Immature natural killer cell (primary cell): ENCODE measurements around the gene PCDHA7. TPM values are rescaled to one million over a fixed set of nuclear protein-coding genes. Genes with fewer than 3 reads are reported as not detected.
"Not testable (repeated sequence)": the region's sequence is repeated elsewhere in the genome, so short reads cannot be mapped to it uniquely, and the experiment has no call there.

Source experiments
- DNase-seq, 3 donors: peaks; one replicate each; pipeline ENCODE4 v3.0.0; 2022; ENCODE audit warnings: mixed read lengths in 1 of 3
- H3K27ac Mint-ChIP-seq, 6 donors: one replicate each; pipeline ENCODE4 v1.8.0; 2020; ENCODE audit warnings: mixed read lengths in 6 of 6, mild to moderate bottlenecking in 5 of 6, inconsistent platforms in 4 of 6, moderate library complexity in 3 of 6
- H3K27me3 Mint-ChIP-seq, 3 donors: one replicate each; pipeline ENCODE4 v1.8.0; 2020 to 2021; ENCODE audit warnings: low read depth in 3 of 3, mild to moderate bottlenecking in 3 of 3, mixed read lengths in 3 of 3, moderate library complexity in 3 of 3, inconsistent platforms in 1 of 3
- H3K36me3 Mint-ChIP-seq, 3 donors: one replicate each; pipeline ENCODE4 v1.8.0; 2020; ENCODE audit warnings: mixed read lengths in 3 of 3, inconsistent platforms in 2 of 3, mild to moderate bottlenecking in 2 of 3
- H3K4me1 Mint-ChIP-seq, 2 donors: one replicate each; pipeline ENCODE4 v1.8.0; 2020; ENCODE audit warnings: inconsistent platforms in 2 of 2, mild to moderate bottlenecking in 2 of 2, mixed read lengths in 2 of 2, moderate library complexity in 1 of 2
- H3K4me3 Mint-ChIP-seq, 5 donors: one replicate each; pipeline ENCODE4 v1.8.0; 2020; ENCODE audit warnings: mild to moderate bottlenecking in 5 of 5, mixed read lengths in 5 of 5, inconsistent platforms in 3 of 5, moderate library complexity in 3 of 5
- H3K9me3 Mint-ChIP-seq, 6 donors: one replicate each; pipeline ENCODE4 v1.8.0; 2020; ENCODE audit warnings: mild to moderate bottlenecking in 6 of 6, mixed read lengths in 6 of 6, inconsistent platforms in 4 of 6, moderate library complexity in 3 of 6
- polyA plus RNA-seq, 3 donors: library from polyadenylated mRNA; unstranded; fragments of 300-500 nt; fragmentation: Illumina TruSeq; gene quantifications; one replicate each; pipeline ENCODE4 v1.2.3, GENCODE V29; 2021

The PCDHA7 gene
- polyA plus RNA-seq, 3 donors from 2014 or later: not detected

GRCh38 chr5:140862441-140863295 is 28.6 kb downstream of the PCDHA7 start:
- H3K4me1 Mint-ChIP-seq: no peaks in the 10 kb centered on the region
- H3K27ac Mint-ChIP-seq: no peak overlapping the region
- no peak overlapping the region for H3K4me3 Mint-ChIP-seq
- no peak for DNase-seq
- H3K9me3 Mint-ChIP-seq: peaks cover 3 to 18% (median 8%) of the 10 kb centered on the region in 6 donors
- H3K27me3 Mint-ChIP-seq: peaks cover 0 to 4% (median 2%) of the 10 kb centered on the region in 3 donors
- H3K36me3 Mint-ChIP-seq: no peaks in the 10 kb centered on the region

GRCh38 chr5:140868721-140869554 is 34.9 kb downstream of the PCDHA7 start, which contains the start of gene PCDHA11:
Gene PCDHA11 (plus strand): TSS chr5:140868957. CDS start chr5:140869104, 147 bp downstream.
- Mint-ChIP-seq H3K9me3 (peaks cover 2 to 31% (median 15%) of the 10 kb centered on the region in 6 donors), H3K4me3 (no peak within 1 kb of the TSS)

DNA sequence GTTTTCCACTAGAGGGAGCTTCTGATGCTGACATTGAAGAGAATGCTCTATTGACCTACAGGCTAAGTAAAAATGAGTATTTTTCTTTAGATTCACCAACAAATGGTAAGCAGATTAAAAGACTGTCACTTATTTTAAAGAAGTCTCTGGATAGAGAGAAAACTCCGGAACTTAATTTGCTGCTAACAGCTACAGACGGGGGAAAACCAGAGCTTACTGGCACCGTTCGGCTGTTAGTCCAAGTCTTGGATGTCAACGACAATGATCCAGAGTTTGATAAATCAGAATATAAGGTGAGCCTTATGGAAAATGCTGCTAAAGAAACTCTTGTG is 35.5 kb downstream of the PCDHA7 start:
- no peak for DNase-seq
- peaks cover 0 to 5% (median 4%) of the 10 kb centered on the region in 3 donors for H3K36me3 Mint-ChIP-seq
- H3K4me3 Mint-ChIP-seq: no peak overlapping the region
- peaks cover 0 to 9% (median 7%) of the 10 kb centered on the region in 3 donors for H3K27me3 Mint-ChIP-seq
- no peaks in the 10 kb centered on the region for H3K4me1 Mint-ChIP-seq
- peaks cover 2 to 33% (median 17%) of the 10 kb centered on the region in 6 donors for H3K9me3 Mint-ChIP-seq
- H3K27ac Mint-ChIP-seq: no peak overlapping the region

More at GRCh38 chr5:140868721-140869554, 34.9 kb downstream of the PCDHA7 start, which contains the start of gene PCDHA11:
- Mint-ChIP-seq H3K4me1 (no peaks in the 10 kb centered on the region), H3K27me3 (peaks cover 0 to 11% (median 3%) of the 10 kb centered on the region in 3 donors), H3K36me3 (peaks cover 0 to 5% (median 4%) of the 10 kb centered on the region in 3 donors), H3K27ac (no peak within 1 kb of the TSS)
- DNase-seq: no peak

GRCh38 chr5:140870221-140871201 is 36.4 kb downstream of the PCDHA7 start:
- H3K27ac Mint-ChIP-seq: no peak overlapping the region
- H3K4me1 Mint-ChIP-seq: no peaks in the 10 kb centered on the region
- peaks cover 0 to 5% (median 4%) of the 10 kb centered on the region in 3 donors for H3K36me3 Mint-ChIP-seq
- H3K27me3 Mint-ChIP-seq: peaks cover 6 to 14% (median 9%) of the 10 kb centered on the region in 3 donors
- no peak overlapping the region for H3K4me3 Mint-ChIP-seq
- peaks cover 6 to 42% (median 24%) of the 10 kb centered on the region in 6 donors for H3K9me3 Mint-ChIP-seq
- DNase-seq: no peak

DNA sequence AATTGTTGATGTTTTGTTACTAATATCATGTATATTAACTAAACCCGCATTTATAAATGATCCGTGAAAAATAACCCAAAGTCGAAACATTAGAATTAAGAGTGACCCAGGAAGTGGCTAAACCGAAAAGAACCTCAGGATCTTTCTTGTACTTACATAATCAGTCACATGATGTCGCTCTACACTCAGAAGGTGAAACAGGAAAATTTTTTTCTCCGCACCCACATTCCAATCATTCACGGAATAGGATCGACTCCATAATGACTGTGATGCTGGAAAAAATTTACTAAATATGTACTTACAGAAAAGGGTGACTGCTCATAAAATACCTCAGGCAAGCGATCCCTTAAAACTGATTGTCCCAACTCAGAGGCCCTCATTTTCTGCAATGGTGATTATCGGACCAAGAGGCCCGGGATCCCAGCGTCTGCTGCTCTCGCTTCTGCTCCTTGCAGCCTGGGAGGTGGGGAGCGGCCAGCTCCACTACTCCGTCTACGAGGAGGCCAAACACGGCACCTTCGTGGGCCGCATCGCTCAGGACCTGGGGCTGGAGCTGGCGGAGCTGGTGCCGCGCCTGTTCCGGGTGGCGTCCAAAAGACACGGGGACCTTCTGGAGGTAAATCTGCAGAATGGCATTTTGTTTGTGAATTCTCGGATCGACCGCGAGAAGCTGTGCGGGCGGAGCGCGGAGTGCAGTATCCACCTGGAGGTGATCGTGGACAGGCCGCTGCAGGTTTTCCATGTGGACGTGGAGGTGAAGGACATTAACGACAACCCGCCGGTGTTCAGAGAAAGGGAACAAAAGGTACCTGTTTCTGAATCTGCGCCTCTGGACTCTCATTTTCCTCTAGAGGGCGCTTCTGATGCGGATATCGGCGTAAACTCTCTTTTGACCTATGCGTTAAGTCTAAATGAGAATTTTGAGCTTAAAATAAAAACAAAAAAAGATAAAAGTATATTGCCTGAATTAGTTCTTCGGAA is 41.3 kb downstream of the PCDHA7 start, which contains the start of gene PCDHA12:
Gene PCDHA12 (plus strand): TSS at position 224 of the 981 bp plus-strand sequence. CDS start 165 bp downstream, at position 389.
- Mint-ChIP-seq H3K27ac (no peak within 1 kb of the TSS), H3K4me3 (no peak within 1 kb of the TSS), H3K9me3 (peaks cover 7 to 61% (median 21%) of the 10 kb centered on the region in 6 donors), H3K36me3 (peaks cover 0 to 5% (median 0%) of the 10 kb centered on the region in 3 donors), H3K4me1 (no peaks in the 10 kb centered on the region), H3K27me3 (peaks cover 6 to 19% (median 18%) of the 10 kb centered on the region in 3 donors)
- no peak for DNase-seq

GRCh38 chr5:140876541-140877261 is 42.6 kb downstream of the PCDHA7 start:
- H3K27ac Mint-ChIP-seq, H3K4me3 Mint-ChIP-seq, H3K4me1 Mint-ChIP-seq, DNase-seq: not testable (repeated sequence)
- peaks cover 0 to 10% (median 3%) of the 10 kb centered on the region in 3 donors for H3K36me3 Mint-ChIP-seq
- peaks cover 9 to 70% (median 23%) of the 10 kb centered on the region in 6 donors for H3K9me3 Mint-ChIP-seq
- H3K27me3 Mint-ChIP-seq: peaks cover 6 to 29% (median 18%) of the 10 kb centered on the region in 3 donors

DNA sequence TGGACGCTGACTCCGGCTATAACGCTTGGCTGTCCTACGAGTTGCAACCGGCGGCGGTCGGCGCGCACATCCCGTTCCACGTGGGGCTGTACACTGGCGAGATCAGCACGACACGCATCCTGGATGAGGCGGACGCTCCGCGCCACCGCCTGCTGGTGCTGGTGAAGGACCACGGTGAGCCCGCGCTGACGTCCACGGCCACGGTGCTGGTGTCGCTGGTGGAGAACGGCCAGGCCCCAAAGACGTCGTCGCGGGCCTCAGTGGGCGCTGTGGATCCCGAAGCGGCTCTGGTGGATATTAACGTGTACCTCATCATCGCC is 43.2 kb downstream of the PCDHA7 start:
- Mint-ChIP-seq H3K36me3 (peaks cover 0 to 11% (median 0%) of the 10 kb centered on the region in 3 donors), H3K27me3 (peaks cover 6 to 33% (median 18%) of the 10 kb centered on the region in 3 donors), H3K27ac (no peak overlapping the region), H3K4me1 (no peaks in the 10 kb centered on the region), H3K9me3 (peaks cover 6 to 71% (median 23%) of the 10 kb centered on the region in 6 donors), H3K4me3 (no peak overlapping the region)
- DNase-seq: no peak

DNA sequence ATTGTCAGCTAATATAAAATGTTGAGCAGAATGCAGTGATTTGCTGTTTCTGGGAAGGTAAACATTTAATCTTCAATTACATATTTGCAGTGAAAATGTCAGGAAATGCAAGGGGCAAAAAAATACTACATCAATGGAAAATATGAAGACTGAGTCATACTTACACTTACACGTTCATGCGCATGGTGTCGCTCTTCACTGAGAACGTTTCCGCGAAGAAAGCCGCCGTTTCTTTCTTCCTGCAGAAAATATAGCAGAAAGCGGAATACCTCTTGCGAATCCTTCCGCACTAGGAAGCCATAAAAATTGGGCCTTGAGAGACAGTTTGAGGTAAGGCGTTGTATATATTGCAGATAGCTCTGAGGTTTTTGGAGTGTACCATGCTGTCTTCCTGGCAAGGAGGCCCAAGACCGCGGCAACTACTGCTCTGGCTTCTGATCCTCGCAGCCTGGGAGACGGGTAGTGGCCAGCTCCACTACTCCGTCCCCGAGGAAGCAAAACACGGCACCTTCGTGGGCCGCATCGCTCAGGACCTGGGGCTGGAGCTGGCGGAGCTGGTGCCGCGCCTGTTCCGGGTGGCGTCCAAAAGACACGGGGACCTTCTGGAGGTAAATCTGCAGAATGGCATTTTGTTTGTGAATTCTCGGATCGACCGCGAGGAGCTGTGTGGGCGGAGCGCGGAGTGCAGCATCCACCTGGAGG is 48.0 kb downstream of the PCDHA7 start, which contains the start of gene PCDHA13:
Gene PCDHA13 (plus strand): TSS at position 236 of the 702 bp plus-strand sequence. CDS start 145 bp downstream, at position 381.
- H3K27me3 Mint-ChIP-seq: peaks cover 2 to 17% (median 10%) of the 10 kb centered on the region in 3 donors

DNA sequence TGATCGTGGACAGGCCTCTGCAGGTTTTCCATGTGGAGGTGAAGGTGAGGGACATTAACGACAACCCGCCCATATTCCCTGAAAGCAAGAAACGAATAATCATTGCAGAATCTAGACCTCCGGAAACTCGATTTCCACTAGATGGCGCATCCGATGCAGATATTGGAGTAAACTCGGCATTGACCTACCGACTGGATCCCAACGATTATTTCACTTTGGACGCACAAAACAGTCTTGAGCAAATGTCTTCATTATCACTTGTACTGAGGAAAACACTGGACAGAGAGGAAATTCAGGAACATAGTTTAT is 48.5 kb downstream of the PCDHA7 start:
- Mint-ChIP-seq H3K9me3 (peaks cover 8 to 67% (median 19%) of the 10 kb centered on the region in 6 donors), H3K4me3 (no peak overlapping the region), H3K36me3 (peaks cover 0 to 11% (median 0%) of the 10 kb centered on the region in 3 donors), H3K4me1 (no peaks in the 10 kb centered on the region), H3K27me3 (peaks cover 2 to 17% (median 10%) of the 10 kb centered on the region in 3 donors), H3K27ac (no peak overlapping the region)
- no peak for DNase-seq

More for the DNA sequence above, 48.0 kb downstream of the PCDHA7 start, which contains the start of gene PCDHA13:
- no peak within 1 kb of the TSS for H3K27ac Mint-ChIP-seq
- H3K36me3 Mint-ChIP-seq: peaks cover 0 to 11% (median 0%) of the 10 kb centered on the region in 3 donors
- DNase-seq: no peak
- H3K4me3 Mint-ChIP-seq: peak within 1 kb of the TSS in 1 of 5 donors; percentile 13
- no peaks in the 10 kb centered on the region for H3K4me1 Mint-ChIP-seq
- peaks cover 6 to 65% (median 17%) of the 10 kb centered on the region in 6 donors for H3K9me3 Mint-ChIP-seq

DNA sequence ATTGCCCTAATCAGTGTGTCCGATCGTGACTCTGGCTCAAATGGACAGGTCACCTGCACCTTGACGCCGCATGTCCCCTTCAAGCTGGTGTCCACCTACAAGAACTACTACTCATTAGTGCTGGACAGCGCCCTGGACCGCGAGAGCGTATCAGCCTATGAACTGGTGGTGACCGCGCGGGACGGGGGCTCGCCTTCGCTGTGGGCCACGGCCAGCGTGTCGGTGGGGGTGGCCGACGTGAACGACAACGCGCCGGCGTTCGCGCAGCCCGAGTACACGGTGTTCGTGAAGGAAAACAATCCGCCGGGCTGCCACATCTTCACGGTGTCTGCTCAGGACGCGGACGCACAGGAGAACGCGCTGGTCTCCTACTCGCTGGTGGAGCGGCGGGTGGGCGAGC is 49.3 kb downstream of the PCDHA7 start:
- Mint-ChIP-seq H3K27me3 (peaks cover 2 to 17% (median 8%) of the 10 kb centered on the region in 3 donors), H3K4me1 (no peaks in the 10 kb centered on the region), H3K4me3 (no peak overlapping the region), H3K36me3 (peaks cover 0 to 11% (median 0%) of the 10 kb centered on the region in 3 donors), H3K9me3 (peaks cover 8 to 61% (median 16%) of the 10 kb centered on the region in 6 donors), H3K27ac (no peak overlapping the region)
- DNase-seq: no peak
